B cell (primary cell): ENCODE measurements around the gene VARS1. TPM values are rescaled to one million over a fixed set of nuclear protein-coding genes. Genes with fewer than 3 reads are reported as not detected.

Source experiments
- ATAC-seq: fragments of 200-7000 bp; cut with Tn5 transposase; one replicate; pipeline ENCODE4 v1.10.0; 2021; ENCODE audit warnings: low read depth, mild to moderate bottlenecking, moderate number of reproducible peaks, moderate library complexity
- CTCF ChIA-PET: fragments of 350-600 bp; sonication (Branson Sonifier 250); formaldehyde crosslinking; loops from one replicate; lab custom pipeline; 2021; ENCODE audit warnings: antibody characterized with exemption, inconsistent platforms; lab: Charles Lee
- POLR2A ChIA-PET: fragments of 350-600 bp; sonication (Branson Sonifier 250); formaldehyde crosslinking; loops from one replicate; lab custom pipeline; 2021; ENCODE audit warnings: antibody characterized with exemption; lab: Charles Lee
- DNase-seq: peaks from one replicate; pipeline ENCODE4 v3.0.0; 2013
- H2AFZ ChIP-seq: 2 replicates; pipeline ENCODE4 v1.6.1; 2012; ENCODE audit warnings: mild to moderate bottlenecking, low read depth, low read length; ENCODE audit not compliant: insufficient read depth, poor library complexity, severe bottlenecking
- H3K27ac ChIP-seq, 2 donors: 1 replicate in 1 of 2; 2 replicates in 1 of 2; pipeline ENCODE4 v1.5.1; 2012 to 2013; ENCODE audit warnings: low read length in 2 of 2, mild to moderate bottlenecking in 2 of 2, moderate library complexity in 1 of 2
- H3K27me3 ChIP-seq, 4 experiments: fragments of 200-600 bp in 1 of 4; sonication (generic) in 1 of 4; replicated peaks in 1 of 4; 1 replicate in 2 of 4; 2 replicates in 2 of 4; pipeline versions ENCODE4 v1.6.1 to v1.7.0; 2013 to 2016; ENCODE audit warnings: low read length in 3 of 4, mild to moderate bottlenecking in 2 of 4, mixed read lengths in 1 of 4, moderate library complexity in 1 of 4; ENCODE audit not compliant: insufficient read depth in 4 of 4, control insufficient read depth in 3 of 4; ENCODE audit errors: control extremely low read depth in 1 of 4
- H3K36me3 ChIP-seq, 2 experiments: replicated peaks in 1 of 2; 1 replicate in 1 of 2; 2 replicates in 1 of 2; pipeline versions ENCODE4 v1.6.1 to v1.7.1; 2013; ENCODE audit warnings: low read length in 1 of 2; ENCODE audit not compliant: insufficient read depth in 2 of 2, control insufficient read depth in 1 of 2; ENCODE audit errors: control extremely low read depth in 1 of 2, extremely low read depth in 1 of 2
- H3K4me1 ChIP-seq, 2 donors: fragments of 200-600 bp in 1 of 2; sonication (generic) in 1 of 2; 1 replicate in 1 of 2; 2 replicates in 1 of 2; pipeline versions ENCODE4 v1.5.1 to v1.6.1; 2013 to 2017; ENCODE audit warnings: low read length in 2 of 2; ENCODE audit not compliant: control insufficient read depth in 2 of 2, insufficient read depth in 2 of 2
- H3K4me2 ChIP-seq: replicated peaks from 2 replicates; pipeline ENCODE3; 2012; ENCODE audit warnings: mild to moderate bottlenecking, low read depth, low read length; ENCODE audit not compliant: poor library complexity, severe bottlenecking
- H3K4me3 ChIP-seq, 5 experiments: fragments of 200-600 bp in 1 of 5; sonication (generic) in 1 of 5; 1 replicate in 3 of 5; 2 replicates in 2 of 5; pipeline versions ENCODE4 v1.5.1 to v1.7.0; 2011 to 2016; ENCODE audit warnings: low read length in 4 of 5, mild to moderate bottlenecking in 4 of 5, low read depth in 2 of 5, control low read depth in 1 of 5, moderate library complexity in 1 of 5; ENCODE audit not compliant: insufficient read depth in 1 of 5; ENCODE audit errors: control extremely low read depth in 1 of 5, extremely low read depth in 1 of 5
- H3K79me2 ChIP-seq: fragments of 200-600 bp; sonication (generic); one replicate; pipeline ENCODE4 v1.6.0; 2016; ENCODE audit warnings: low read length; ENCODE audit not compliant: control insufficient read depth, insufficient read depth
- H3K9ac ChIP-seq: fragments of 200-600 bp; sonication (generic); 2 replicates; pipeline ENCODE4 v1.6.1; 2017; ENCODE audit warnings: mild to moderate bottlenecking, low read length, moderate library complexity
- H3K9me3 ChIP-seq, 3 donors: one replicate each; pipeline versions ENCODE4 v1.6.1 to v1.7.1; 2013; ENCODE audit warnings: low read length in 2 of 3; ENCODE audit not compliant: control insufficient read depth in 2 of 3, insufficient read depth in 1 of 3; ENCODE audit errors: control extremely low read depth in 1 of 3
- H4K20me1 ChIP-seq: 2 replicates; pipeline ENCODE4 v1.6.0; 2012; ENCODE audit warnings: mild to moderate bottlenecking, low read length; ENCODE audit not compliant: insufficient read depth, control insufficient read depth, poor library complexity, severe bottlenecking
- H3K27ac Mint-ChIP-seq: one replicate; pipeline ENCODE4 v1.8.0; 2021; ENCODE audit warnings: mixed read lengths
- H3K27me3 Mint-ChIP-seq: one replicate; pipeline ENCODE4 v1.8.0; 2021; ENCODE audit warnings: mixed read lengths
- H3K4me1 Mint-ChIP-seq: one replicate; pipeline ENCODE4 v1.8.0; 2021; ENCODE audit warnings: mixed read lengths
- H3K4me3 Mint-ChIP-seq: one replicate; pipeline ENCODE4 v1.8.0; 2021; ENCODE audit warnings: mixed read lengths
- H3K9me3 Mint-ChIP-seq: one replicate; pipeline ENCODE4 v1.8.0; 2022; ENCODE audit warnings: mixed read lengths; ENCODE audit not compliant: insufficient read depth
- EZH2 ChIP-seq: IDR thresholded peaks from 2 replicates; pipeline ENCODE4 v1.6.1; 2012; ENCODE audit warnings: borderline replicate concordance, low read depth, mild to moderate bottlenecking, moderate library complexity, low read length; ENCODE audit not compliant: insufficient read depth, poor library complexity, severe bottlenecking
- WGBS: methylation state at CpG from one replicate; pipeline ENCODE4 v1.1.5; 2013; ENCODE audit warnings: missing lambda C conversion rate; ENCODE audit not compliant: insufficient coverage; 5-methylcytosine and 5-hydroxymethylcytosine counted together
- intact Hi-C: fragments of 100-400 bp; cut with micrococcal nuclease; formaldehyde crosslinking; loops from one replicate; pipeline ENCODE4 v1.10.0; 2022
- polyA plus RNA-seq: library from polyadenylated mRNA; depleted of rRNA; stranded (reverse); fragments of >200 nt; gene quantifications from 2 replicates; pipeline ENCODE4 v1.2.3, GENCODE V29; 2012
- total RNA-seq, 2 donors: library from RNA; stranded (reverse); fragments of 120-200 nt in 1 of 2; gene quantifications; 1 replicate in 1 of 2; 2 replicates in 1 of 2; pipeline versions ENCODE4 v1.2.3 to v1.2.4, GENCODE V29; 2013 to 2022
- TF ChIP-seq, protein P1 (sequence below): fragments of 200-600 bp; IDR thresholded peaks from one replicate; pipeline ENCODE4 v1.8.0; 2022; ENCODE audit warnings: antibody characterized with exemption, mild to moderate bottlenecking

Gene VARS1
- total and polyA plus RNA-seq, 2 donors (not counting 1 experiment from before 2014, with no cell fraction given): 52.3 to 66.8 TPM

DNA sequence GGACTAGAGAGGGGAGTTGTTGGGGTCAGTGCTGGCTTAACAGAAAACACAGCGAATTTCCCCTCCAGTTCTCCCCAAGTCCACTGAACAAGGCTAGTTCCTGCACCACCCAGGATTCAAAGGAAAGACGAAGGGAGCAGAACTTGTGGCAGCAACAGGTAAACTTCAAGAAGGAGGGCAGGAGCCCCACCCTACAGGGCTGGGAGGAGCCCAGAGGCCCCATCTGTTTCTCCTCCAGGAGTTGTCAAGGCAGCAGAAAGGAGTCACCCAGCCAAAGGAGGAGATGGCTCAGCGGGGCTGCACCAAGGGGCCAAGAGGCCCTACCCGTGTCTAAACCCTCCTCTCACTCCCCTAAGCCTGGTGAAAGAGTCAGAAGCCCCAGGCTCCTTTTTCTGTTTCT lies 31.4 kb downstream of the VARS1 start:
- DNase-seq (no peak), ATAC-seq (no peak)
- H3K4me3 ChIP-seq: no peak overlapping the region
- no peaks in the 10 kb centered on the region for H3K79me2 ChIP-seq
- H3K4me2 ChIP-seq: no peak overlapping the region
- no peaks in the 10 kb centered on the region for H4K20me1 ChIP-seq
- Mint-ChIP-seq H3K9me3 (no peaks in the 10 kb centered on the region), H3K27ac (no peak overlapping the region), H3K27me3 (no peaks in the 10 kb centered on the region), H3K4me1 (no peaks in the 10 kb centered on the region), H3K4me3 (no peak overlapping the region)
- TF ChIP-seq, protein P1, sequence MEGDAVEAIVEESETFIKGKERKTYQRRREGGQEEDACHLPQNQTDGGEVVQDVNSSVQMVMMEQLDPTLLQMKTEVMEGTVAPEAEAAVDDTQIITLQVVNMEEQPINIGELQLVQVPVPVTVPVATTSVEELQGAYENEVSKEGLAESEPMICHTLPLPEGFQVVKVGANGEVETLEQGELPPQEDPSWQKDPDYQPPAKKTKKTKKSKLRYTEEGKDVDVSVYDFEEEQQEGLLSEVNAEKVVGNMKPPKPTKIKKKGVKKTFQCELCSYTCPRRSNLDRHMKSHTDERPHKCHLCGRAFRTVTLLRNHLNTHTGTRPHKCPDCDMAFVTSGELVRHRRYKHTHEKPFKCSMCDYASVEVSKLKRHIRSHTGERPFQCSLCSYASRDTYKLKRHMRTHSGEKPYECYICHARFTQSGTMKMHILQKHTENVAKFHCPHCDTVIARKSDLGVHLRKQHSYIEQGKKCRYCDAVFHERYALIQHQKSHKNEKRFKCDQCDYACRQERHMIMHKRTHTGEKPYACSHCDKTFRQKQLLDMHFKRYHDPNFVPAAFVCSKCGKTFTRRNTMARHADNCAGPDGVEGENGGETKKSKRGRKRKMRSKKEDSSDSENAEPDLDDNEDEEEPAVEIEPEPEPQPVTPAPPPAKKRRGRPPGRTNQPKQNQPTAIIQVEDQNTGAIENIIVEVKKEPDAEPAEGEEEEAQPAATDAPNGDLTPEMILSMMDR: no peak
- TF ChIP-seq EZH2: no peak
- no peak overlapping the region for H2AFZ ChIP-seq
- H3K9me3 ChIP-seq: no peaks in the 10 kb centered on the region
- H3K9ac ChIP-seq: no peak overlapping the region
- CTCF ChIA-PET: interaction anchor here (1.2 kb wide), 1 partner anchor 34 kb away, joined by 3 read pairs; no protein-coding TSS in a partner anchor
- H3K27me3 ChIP-seq: no peaks in the 10 kb centered on the region
- intact Hi-C loops: no loop called here
- POLR2A ChIA-PET: no interaction called here
- no peaks in the 10 kb centered on the region for H3K4me1 ChIP-seq
- peaks cover 0 to 6% of the 10 kb centered on the region in 2 experiments for H3K36me3 ChIP-seq
- WGBS: no CpG with 5 or more reads among the region's 4 CpGs
- no peak overlapping the region for H3K27ac ChIP-seq

DNA sequence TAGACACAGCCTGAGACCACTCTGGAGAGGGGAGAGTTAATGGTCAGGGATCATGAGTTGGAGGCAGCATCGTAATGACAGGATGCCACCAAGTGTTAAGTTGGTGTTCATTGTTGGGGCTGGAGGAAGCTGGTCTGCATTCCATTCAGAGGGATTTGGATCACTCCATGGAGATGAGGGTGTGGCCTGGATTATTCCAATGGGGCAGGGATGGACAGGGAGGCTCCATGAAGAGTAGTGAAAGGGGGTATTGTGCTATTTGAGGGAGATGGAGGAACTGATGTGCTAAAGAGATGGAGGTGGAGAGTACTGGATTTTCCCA lies 32.0 kb downstream of the VARS1 start:
- Histone ChIP-seq H3K36me3 (peaks cover 0 to 12% of the 10 kb centered on the region in 2 experiments), H3K4me2 (no peak overlapping the region), H3K9me3 (no peaks in the 10 kb centered on the region), H3K9ac (no peak overlapping the region), H3K79me2 (no peaks in the 10 kb centered on the region), H3K27ac (no peak overlapping the region), H2AFZ (no peak overlapping the region), H3K4me1 (no peaks in the 10 kb centered on the region), H4K20me1 (no peaks in the 10 kb centered on the region), H3K4me3 (no peak overlapping the region), H3K27me3 (no peaks in the 10 kb centered on the region)
- H3K27me3 Mint-ChIP-seq: no peaks in the 10 kb centered on the region
- no peak for DNase-seq
- no peaks in the 10 kb centered on the region for H3K4me1 Mint-ChIP-seq
- WGBS: 83% methylated on average over 1 of the region's 1 CpG
- intact Hi-C loops: no loop called here
- ATAC-seq: no peak
- no peak overlapping the region for H3K4me3 Mint-ChIP-seq
- CTCF ChIA-PET: interaction anchor here (0.6 to 1.2 kb wide), 2 partner anchors 34 to 1874 kb away, joined by 3 read pairs; no protein-coding TSS in a partner anchor
- TF ChIP-seq, protein P1: no peak
- TF ChIP-seq EZH2: no peak
- H3K9me3 Mint-ChIP-seq: no peaks in the 10 kb centered on the region
- POLR2A ChIA-PET: no interaction called here
- H3K27ac Mint-ChIP-seq: no peak overlapping the region
